ENCODE data around the gene ARID2.

The ARID2 gene

GRCh38 chr12:45789025-45789424, 59.5 kb downstream of the ARID2 start:
- Histone ChIP-seq H3K4me1 (ENCODE audit: control insufficient read depth, low read length) (no peaks in the 10 kb centered on the region), H3K4me2 (ENCODE audit: low read length) (no peak overlapping the region), H3K79me2 (ENCODE audit: control insufficient read depth, low read length) (peaks cover 41% of the 10 kb centered on the region), H3K4me3 (ENCODE audit: low read length) (no peak overlapping the region), H3K27me3 (ENCODE audit: control insufficient read depth, low read length) (no peaks in the 10 kb centered on the region), H4K20me1 (ENCODE audit: control insufficient read depth, insufficient read depth, low read depth, low read length) (peaks cover 12% of the 10 kb centered on the region), H3K27ac (ENCODE audit: low read depth, low read length) (no peak overlapping the region), H3K9me2 (replicated peaks; ENCODE audit: control insufficient read depth, low read length) (no peaks in the 10 kb centered on the region), H3K36me3 (ENCODE audit: control insufficient read depth, low read length) (peaks cover 3% of the 10 kb centered on the region; the same call in 1 of the 2 replicates), H3F3A (ENCODE audit: control insufficient read depth, insufficient read depth) (no peaks in the 10 kb centered on the region), H3K9me3 (ENCODE audit: control insufficient read depth, insufficient read depth, low read length) (no peaks in the 10 kb centered on the region)
- TF ChIP-seq CTCF (IDR thresholded peaks at IDR 0.05; ENCODE audit: low read depth, low read length, poor library complexity, severe bottlenecking) = no peak
- no peak for TF ChIP-seq EZH2phosphoT487 (IDR thresholded peaks at IDR 0.05; ENCODE audit: borderline replicate concordance, low read length)

GRCh38 chr12:45794422-45794821, 64.9 kb downstream of the ARID2 start:
- Histone ChIP-seq H3K4me3 (ENCODE audit: low read length) (no peak overlapping the region), H3K79me2 (ENCODE audit: control insufficient read depth, low read length) (peaks cover 44% of the 10 kb centered on the region), H3F3A (ENCODE audit: control insufficient read depth, insufficient read depth) (no peaks in the 10 kb centered on the region), H3K9me2 (replicated peaks; ENCODE audit: control insufficient read depth, low read length) (no peaks in the 10 kb centered on the region), H3K27me3 (ENCODE audit: control insufficient read depth, low read length) (no peaks in the 10 kb centered on the region), H3K27ac (ENCODE audit: low read depth, low read length) (no peak overlapping the region), H3K4me2 (ENCODE audit: low read length) (no peak overlapping the region), H3K36me3 (ENCODE audit: control insufficient read depth, low read length) (peaks cover 7% of the 10 kb centered on the region; the same call in 1 of the 2 replicates), H3K9me3 (ENCODE audit: control insufficient read depth, insufficient read depth, low read length) (no peaks in the 10 kb centered on the region), H3K4me1 (ENCODE audit: control insufficient read depth, low read length) (no peaks in the 10 kb centered on the region), H4K20me1 (ENCODE audit: control insufficient read depth, insufficient read depth, low read depth, low read length) (peaks cover 4% of the 10 kb centered on the region; the same call in 1 of the 2 replicates)
- TF ChIP-seq EZH2phosphoT487 (IDR thresholded peaks at IDR 0.05; ENCODE audit: borderline replicate concordance, low read length) (no peak), CTCF (IDR thresholded peaks at IDR 0.05; ENCODE audit: low read depth, low read length, poor library complexity, severe bottlenecking) (no peak)

- H3K4me3 ChIP-seq (ENCODE audit: low read length) = no peak overlapping the region
- H3K9me3 ChIP-seq (ENCODE audit: control insufficient read depth, insufficient read depth, low read length) = no peaks in the 10 kb centered on the region
- no peak overlapping the region for H3K27ac ChIP-seq (ENCODE audit: low read depth, low read length)
- TF ChIP-seq CTCF (IDR thresholded peaks at IDR 0.05; ENCODE audit: low read depth, low read length, poor library complexity, severe bottlenecking) (no peak), EZH2phosphoT487 (IDR thresholded peaks at IDR 0.05; ENCODE audit: borderline replicate concordance, low read length) (no peak)
- H3K9me2 ChIP-seq (replicated peaks; ENCODE audit: control insufficient read depth, low read length) = no peaks in the 10 kb centered on the region
- H3K4me2 ChIP-seq (ENCODE audit: low read length) = no peak overlapping the region
- peaks cover 38% of the 10 kb centered on the region for H3K79me2 ChIP-seq (ENCODE audit: control insufficient read depth, low read length)
- H3K4me1 ChIP-seq (ENCODE audit: control insufficient read depth, low read length) = no peaks in the 10 kb centered on the region
- H4K20me1 ChIP-seq (ENCODE audit: control insufficient read depth, insufficient read depth, low read depth, low read length) = no peaks in the 10 kb centered on the region
- no peaks in the 10 kb centered on the region for H3F3A ChIP-seq (ENCODE audit: control insufficient read depth, insufficient read depth)
- no peaks in the 10 kb centered on the region for H3K27me3 ChIP-seq (ENCODE audit: control insufficient read depth, low read length)
- peaks cover 5% of the 10 kb centered on the region for H3K36me3 ChIP-seq (ENCODE audit: control insufficient read depth, low read length)
These were observed 72.1 kb downstream of the ARID2 start for GRCh38 chr12:45801625-45802024.

Data from DOHH2 (cell line).